Panc1 (cell line): ENCODE data around the gene DCC. TPM values are rescaled to one million over a fixed set of nuclear protein-coding genes. Genes with fewer than 3 reads are reported as not detected.
A peak's percentile ranks its signal among the peaks of the same experiment; 100 is the strongest.

ENCODE experiments used
- ATAC-seq: fragments of 200-7000 bp; cut with Tn5 transposase; 2 replicates; pipeline ENCODE4 v1.9.1; 2020; ENCODE audit warnings: mild to moderate bottlenecking, moderate library complexity
- BruUV-seq: library from RNA; stranded (reverse); fragments of 400-500 nt; replicated peaks from 2 replicates; lab custom pipeline; 2021; lab: Mats Ljungman, UMichigan
- CTCF ChIA-PET: fragments of 300-600 bp; sonication (Branson Sonifier 250); formaldehyde crosslinking; loops from one replicate; lab custom pipeline; 2022; ENCODE audit warnings: antibody characterized with exemption; lab: Charles Lee
- POLR2A ChIA-PET: fragments of 300-600 bp; sonication (Branson Sonifier 250); formaldehyde crosslinking; loops from one replicate; lab custom pipeline; 2022; ENCODE audit warnings: antibody characterized with exemption; lab: Charles Lee
- DNase-seq: peaks from one replicate; pipeline ENCODE4 v3.0.0-alpha.2; 2010; ENCODE audit warnings: low read depth, low spot score
- H3K27ac ChIP-seq: 2 replicates; pipeline ENCODE4 v1.5.1; 2011; ENCODE audit warnings: mild to moderate bottlenecking, low read length, inconsistent platforms
- H3K27me3 ChIP-seq: fragments of 200-500 bp; sonication (Bioruptor generic); 2 replicates; pipeline ENCODE4 v1.6.0; 2014; ENCODE audit warnings: low read length, inconsistent platforms; ENCODE audit not compliant: control insufficient read depth, insufficient read depth
- H3K36me3 ChIP-seq: fragments of 200-500 bp; sonication (Bioruptor generic); 2 replicates; pipeline ENCODE4 v1.5.1; 2014; ENCODE audit warnings: inconsistent platforms, mild to moderate bottlenecking, low read length, moderate library complexity; ENCODE audit not compliant: control insufficient read depth, insufficient read depth
- H3K4me1 ChIP-seq: 2 replicates; pipeline ENCODE4 v1.5.1; 2011; ENCODE audit warnings: inconsistent platforms, mild to moderate bottlenecking, low read length, moderate library complexity; ENCODE audit not compliant: control insufficient read depth, insufficient read depth
- H3K4me3 ChIP-seq, 2 experiments: 2 replicates each; pipeline ENCODE4 v1.5.1; 2011 to 2012; ENCODE audit warnings: low read depth in 2 of 2, low read length in 2 of 2, mild to moderate bottlenecking in 2 of 2, inconsistent platforms in 1 of 2, moderate library complexity in 1 of 2
- H3K9me3 ChIP-seq: fragments of 200-500 bp; sonication (Bioruptor generic); 2 replicates; pipeline ENCODE4 v1.5.1; 2014; ENCODE audit warnings: low read depth, mild to moderate bottlenecking, inconsistent platforms, low read length, moderate library complexity; ENCODE audit not compliant: control insufficient read depth, insufficient read depth
- CTCF ChIP-seq: fragments of 450-650 bp; IDR thresholded peaks from 2 replicates; pipeline ENCODE4 v1.5.1; 2017; ENCODE audit warnings: mild to moderate bottlenecking
- POLR2AphosphoS5 ChIP-seq: IDR thresholded peaks from 2 replicates; pipeline ENCODE4 v1.6.1; 2012; ENCODE audit warnings: mild to moderate bottlenecking, low read depth, low read length, moderate library complexity
- REST ChIP-seq, 2 experiments: IDR thresholded peaks; 2 replicates each; pipeline ENCODE4 v1.6.1; 2011 to 2012; ENCODE audit warnings: low read depth in 2 of 2, control low read depth in 1 of 2, low read length in 1 of 2, mild to moderate bottlenecking in 1 of 2, moderate library complexity in 1 of 2; ENCODE audit not compliant: insufficient read depth in 1 of 2
- SIN3A ChIP-seq: IDR thresholded peaks from 2 replicates; pipeline ENCODE4 v1.6.1; 2012; ENCODE audit warnings: low read depth, mild to moderate bottlenecking, low read length, moderate library complexity, borderline replicate concordance; ENCODE audit not compliant: insufficient read depth
- TCF7L2 ChIP-seq: IDR thresholded peaks from 2 replicates; pipeline ENCODE4 v1.6.1; 2011; ENCODE audit warnings: mild to moderate bottlenecking, low read depth, low read length, inconsistent platforms
- in situ Hi-C: cut with HindIII; loops from 2 replicates; pipeline ENCODE4 v1.10.0; 2016; ENCODE audit warnings: low sequenced_read_pairs, low pct_unique_long_range_greater_than_20kb
- intact Hi-C: fragments of 100-400 bp; cut with micrococcal nuclease; formaldehyde crosslinking; loops from one replicate; pipeline ENCODE4 v1.10.0; 2022; ENCODE audit not compliant: unreplicated experiment
- total RNA-seq: library from RNA; stranded (reverse); gene quantifications from one replicate; pipeline ENCODE4 v1.2.1, GENCODE V29; 2021; ENCODE audit not compliant: unreplicated experiment

Gene DCC
- total RNA-seq, 1 experiment from 2014 or later = not detected

- TF ChIP-seq SIN3A (no peak), POLR2AphosphoS5 (no peak), TCF7L2 (no peak), CTCF (no peak), REST (IDR thresholded peaks at IDR 0.05; ENCODE audit: insufficient read depth in 1 of 2, low read depth in 2 of 2, low read length in 1 of 2) (no peak)
- no peak overlapping the region for H3K4me3 ChIP-seq
- POLR2A ChIA-PET = no interaction called here
- CTCF ChIA-PET = no interaction called here
- H3K9me3 ChIP-seq = no peaks in the 10 kb centered on the region
- DNase-seq (no peak), ATAC-seq (no peak)
- H3K4me1 ChIP-seq = no peaks in the 10 kb centered on the region
- no peaks in the 10 kb centered on the region for H3K36me3 ChIP-seq
- no peaks in the 10 kb centered on the region for H3K27me3 ChIP-seq
- no peak overlapping the region for H3K27ac ChIP-seq
- intact Hi-C loops (no loop called here), in situ Hi-C loops (no loop called here)
- BruUV-seq = no TSS peak
Measured at GRCh38 chr18:52991246-52991645, 651.2 kb downstream of the DCC start.

DNA sequence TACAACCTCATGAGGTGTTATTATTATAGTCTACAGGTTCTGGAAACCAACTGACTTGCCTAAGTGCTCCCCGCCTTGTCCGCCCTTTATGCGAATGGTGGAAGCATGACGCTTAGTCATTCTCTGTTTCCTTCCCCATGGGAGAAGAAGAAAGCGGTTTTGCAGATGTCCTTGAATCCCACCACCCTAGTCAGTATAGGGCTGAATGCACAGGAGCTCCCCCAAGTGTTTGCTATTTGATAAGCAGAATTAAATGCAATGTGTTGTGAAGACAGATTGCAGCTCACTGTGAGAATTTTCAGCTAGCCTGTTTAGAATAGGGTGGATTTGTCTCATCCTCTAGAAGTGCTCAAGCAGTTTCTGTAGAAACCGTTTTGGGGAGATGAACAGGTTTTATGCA is 652.0 kb downstream of the DCC start:
- Histone ChIP-seq H3K9me3 (no peaks in the 10 kb centered on the region), H3K27ac (no peak overlapping the region), H3K27me3 (no peaks in the 10 kb centered on the region), H3K4me1 (no peaks in the 10 kb centered on the region), H3K4me3 (no peak overlapping the region), H3K36me3 (no peaks in the 10 kb centered on the region)
- ChIA-PET CTCF (no interaction called here), POLR2A (no interaction called here)
- intact Hi-C loops = no loop called here
- TF ChIP-seq REST (IDR thresholded peaks at IDR 0.05; ENCODE audit: insufficient read depth in 1 of 2, low read depth in 2 of 2, low read length in 1 of 2) (no peak), CTCF (peak; percentile 13; the same call in 1 of the 2 replicates)
- BruUV-seq = no TSS peak
- no peak for DNase-seq
- in situ Hi-C loops = no loop called here
- no peak for ATAC-seq
